Right hindlimb (tissue), 1 donor: ENCODE data around the gene GPR39.

Experiments used
- DNase-seq: peaks from one replicate; pipeline ENCODE4 v3.0.0-alpha.2; 2018

The GPR39 gene

GRCh38 chr2:132448331-132448730, 31.7 kb downstream of the GPR39 start:
- DNase-seq = no peak

- DNase-seq = no peak
These were observed 32.2 kb downstream of the GPR39 start for GRCh38 chr2:132448771-132449170.

GRCh38 chr2:132449868-132450267, 33.3 kb downstream of the GPR39 start:
- no peak for DNase-seq

GRCh38 chr2:132460781-132461180, 44.2 kb downstream of the GPR39 start:
- no peak for DNase-seq

GRCh38 chr2:132462236-132462635, 45.6 kb downstream of the GPR39 start:
- no peak for DNase-seq

DNA sequence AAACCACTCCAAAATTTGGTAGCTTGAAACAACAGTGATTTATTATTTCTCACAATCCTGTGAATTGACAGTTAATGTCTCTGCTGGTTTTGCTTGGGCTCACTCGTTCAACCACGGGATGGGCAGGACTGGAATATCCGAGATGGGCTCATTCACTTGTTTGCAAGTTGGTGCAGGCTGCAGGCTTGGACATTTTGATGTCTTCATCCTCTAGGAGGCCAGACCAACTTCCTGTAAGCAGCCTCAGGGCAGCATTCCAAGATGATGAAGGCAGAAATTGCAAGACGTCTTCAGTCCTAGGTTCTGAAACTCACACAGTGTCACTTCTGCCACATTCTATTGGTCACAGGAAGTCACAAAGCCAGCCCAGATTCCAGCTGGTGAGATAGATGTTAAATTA, 47.1 kb downstream of the GPR39 start:
- DNase-seq = no peak

DNA sequence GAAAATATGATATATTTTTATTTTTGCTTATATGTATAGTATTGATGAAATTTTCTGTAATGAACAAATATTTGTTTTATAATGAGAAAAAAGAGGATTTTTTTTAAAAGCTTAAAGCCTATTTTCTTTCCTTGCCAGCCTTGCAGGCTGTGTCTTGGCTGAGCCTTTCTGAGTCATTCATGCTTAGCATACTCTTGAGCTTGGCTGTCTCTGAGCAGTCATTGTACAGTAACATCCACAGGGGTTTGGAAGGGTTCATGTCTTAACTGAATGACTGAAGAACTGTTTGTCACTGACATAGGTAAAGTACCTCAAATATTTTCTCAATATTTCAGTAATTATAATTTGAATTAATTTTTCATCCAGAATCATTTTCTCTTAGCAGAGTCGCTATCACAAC, 49.3 kb downstream of the GPR39 start:
- no peak for DNase-seq

DNA sequence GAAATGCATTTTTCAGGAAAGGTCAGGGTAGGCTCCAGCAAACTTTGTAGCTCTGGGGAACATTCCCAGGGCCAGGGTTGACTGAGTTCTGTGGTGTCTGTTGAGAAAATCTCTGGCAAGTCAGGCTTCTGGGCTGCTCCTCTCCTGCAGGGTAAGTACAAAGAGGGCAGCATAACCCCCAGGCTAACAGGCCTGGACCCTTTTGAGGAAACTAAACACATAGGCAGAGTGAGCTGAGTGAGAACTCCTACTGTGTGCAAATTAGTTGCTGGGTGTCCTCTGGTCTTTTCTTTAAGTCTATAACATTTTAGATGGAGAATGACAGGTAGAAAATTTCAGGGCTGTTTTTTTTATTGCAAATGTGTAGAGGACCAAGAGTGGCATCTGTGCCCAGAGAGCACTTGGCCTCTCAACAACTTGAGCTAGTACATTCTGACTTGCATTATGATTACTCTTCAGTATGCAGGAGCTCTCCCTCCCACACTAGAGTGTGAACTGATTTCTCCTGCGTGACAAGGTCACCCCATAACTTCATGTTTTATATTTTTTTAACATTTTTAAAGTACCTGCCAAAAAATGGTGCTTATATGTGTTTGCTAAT, 49.9 kb downstream of the GPR39 start:
- no peak for DNase-seq

DNA sequence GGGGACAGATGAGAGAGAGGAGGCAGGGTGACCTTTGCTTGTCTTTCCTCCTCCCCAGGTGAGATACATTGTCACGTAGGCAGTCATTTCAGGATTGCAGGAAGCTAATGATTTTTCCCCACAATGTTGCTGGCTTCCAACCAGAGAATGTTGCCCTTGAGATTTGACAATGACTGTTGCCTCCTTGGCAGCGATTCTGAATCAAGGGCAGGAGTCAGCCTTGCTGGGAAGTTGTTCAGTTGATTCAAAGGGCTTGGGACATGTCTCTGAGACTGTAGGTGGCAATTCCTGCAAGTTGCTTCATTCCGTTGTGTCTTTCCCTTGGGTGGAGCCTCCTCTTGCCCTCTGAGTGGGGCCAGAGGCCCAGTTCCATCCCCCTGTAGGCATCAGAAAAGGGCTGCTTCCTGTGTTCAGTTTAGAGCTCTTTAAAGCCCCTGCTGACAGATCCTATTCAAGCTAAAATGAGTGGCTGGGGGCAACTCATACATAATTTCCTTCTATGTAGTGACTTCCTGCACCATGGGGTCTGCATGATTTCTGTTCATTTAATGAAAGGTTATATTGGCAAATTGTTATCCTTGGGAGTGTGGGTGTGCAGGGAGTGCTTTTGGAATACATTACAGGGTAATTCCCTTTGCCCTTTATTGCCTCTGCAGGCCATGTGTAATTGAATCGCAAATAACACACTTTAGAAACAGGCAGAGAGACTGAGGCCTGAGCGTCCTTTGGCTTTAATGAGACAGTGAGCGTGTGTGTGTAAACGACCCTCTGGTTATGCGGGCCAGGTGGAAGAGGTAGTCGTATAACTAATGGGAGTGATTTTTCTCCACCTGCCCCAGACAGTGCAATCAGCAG, 52.4 kb downstream of the GPR39 start:
- DNase-seq = no peak

DNA sequence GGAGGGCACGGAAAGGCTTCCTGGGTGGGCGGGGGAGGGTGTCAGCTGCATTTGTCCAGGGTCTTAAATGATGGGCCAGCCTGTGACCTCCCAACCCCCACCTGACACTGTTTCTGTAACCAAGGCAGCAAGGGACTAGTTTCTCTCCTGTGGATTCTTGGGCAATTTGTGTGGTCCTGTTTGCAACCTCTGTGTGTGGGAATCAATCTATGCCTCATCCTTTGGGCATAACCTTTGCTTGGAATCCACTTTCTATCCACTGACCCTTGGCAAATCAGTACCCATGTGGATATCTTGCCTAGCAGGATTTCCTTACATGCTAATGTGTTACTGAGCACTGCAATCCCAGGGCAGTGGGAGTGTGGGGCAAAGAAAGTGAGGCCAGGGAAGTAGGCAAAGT, 54.1 kb downstream of the GPR39 start:
- no peak for DNase-seq

DNA sequence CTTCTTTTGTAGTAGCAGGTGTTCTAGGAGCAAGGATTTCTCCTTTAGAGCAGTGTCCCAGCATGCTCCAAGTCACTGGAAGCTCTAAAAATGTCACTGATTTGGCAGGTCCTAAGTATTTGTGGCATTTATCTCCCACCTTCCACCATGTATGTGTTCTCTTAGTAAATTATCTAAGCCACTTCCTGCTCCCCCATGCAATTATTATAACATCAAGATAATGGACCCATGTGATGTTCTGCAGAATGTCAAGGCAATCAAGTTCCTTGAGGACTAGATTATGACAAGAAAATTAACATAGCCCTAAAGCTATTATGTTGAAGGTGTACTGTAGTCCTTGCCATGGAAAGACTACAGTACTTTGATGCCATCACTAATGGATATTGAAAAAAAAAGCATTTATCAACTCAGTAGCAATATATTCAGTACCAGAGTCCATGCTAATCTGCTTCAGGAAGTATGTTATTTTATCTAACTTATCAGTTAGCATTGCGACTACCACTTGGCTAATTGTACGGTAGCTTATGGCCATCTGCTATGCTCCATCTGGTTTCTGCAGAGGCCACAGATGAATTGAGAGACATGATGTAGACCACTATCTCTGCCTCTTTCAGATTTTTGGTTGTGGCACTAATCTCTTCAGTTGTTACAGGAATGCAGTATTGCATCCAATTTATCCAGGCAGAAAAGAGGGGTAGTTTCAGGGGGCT, 56.7 kb downstream of the GPR39 start:
- DNase-seq = no peak

DNA sequence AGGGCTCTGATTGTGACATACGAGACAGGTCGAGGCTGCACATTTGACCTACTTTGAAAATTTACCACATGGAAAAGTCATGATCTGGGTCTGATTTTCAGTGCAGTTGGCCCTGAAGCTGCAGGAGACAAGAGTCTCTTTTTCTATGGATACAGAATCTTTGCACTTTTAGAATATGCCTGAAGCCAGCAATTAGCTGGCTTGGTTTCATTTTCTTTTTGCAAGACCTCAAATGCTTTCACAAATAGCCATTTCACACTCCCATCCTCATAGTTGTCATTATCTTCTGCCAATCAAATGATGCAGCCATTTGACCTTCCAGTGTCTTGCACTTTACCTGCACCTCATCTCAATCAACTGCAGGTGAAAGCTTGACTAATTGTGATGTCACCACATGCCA, 59.0 kb downstream of the GPR39 start:
- no peak for DNase-seq

DNA sequence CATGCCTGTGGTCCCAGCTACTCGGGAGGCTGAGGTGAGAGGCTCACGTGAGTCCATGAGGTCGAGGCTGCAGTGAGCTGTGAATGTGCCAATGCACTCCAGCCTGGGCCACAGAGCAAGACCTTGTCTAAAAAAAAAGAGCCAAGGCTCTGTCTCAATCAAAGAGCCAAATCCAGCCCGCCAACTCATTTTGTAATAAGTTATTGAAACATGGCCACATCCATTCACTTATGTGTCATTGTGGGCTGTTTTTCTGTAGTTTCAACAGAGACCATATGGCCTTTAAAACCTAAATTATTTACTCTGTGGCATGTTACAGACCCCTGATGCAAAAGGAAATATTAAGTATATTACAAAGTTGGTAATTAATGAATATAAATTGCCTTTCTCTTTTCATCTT, 60.8 kb downstream of the GPR39 start:
- DNase-seq = no peak

DNA sequence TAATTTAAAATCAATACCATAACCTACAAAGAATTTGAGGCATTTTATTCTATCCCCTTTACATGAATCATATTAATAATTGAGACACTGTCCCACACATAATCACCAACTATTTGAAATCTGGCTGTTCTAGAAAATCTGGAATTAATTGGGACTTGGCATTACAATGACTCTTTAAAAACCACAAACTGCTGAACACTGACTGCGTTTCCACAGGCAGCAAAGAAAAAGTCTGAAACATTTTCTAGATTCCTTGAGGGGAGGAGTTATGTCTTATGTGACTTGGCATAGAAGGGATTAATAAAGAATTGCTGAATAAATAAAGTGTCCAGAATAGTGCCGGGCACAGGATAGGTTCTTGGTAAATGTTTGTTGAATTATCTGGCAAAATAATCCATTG, 61.4 kb downstream of the GPR39 start:
- no peak for DNase-seq

DNA sequence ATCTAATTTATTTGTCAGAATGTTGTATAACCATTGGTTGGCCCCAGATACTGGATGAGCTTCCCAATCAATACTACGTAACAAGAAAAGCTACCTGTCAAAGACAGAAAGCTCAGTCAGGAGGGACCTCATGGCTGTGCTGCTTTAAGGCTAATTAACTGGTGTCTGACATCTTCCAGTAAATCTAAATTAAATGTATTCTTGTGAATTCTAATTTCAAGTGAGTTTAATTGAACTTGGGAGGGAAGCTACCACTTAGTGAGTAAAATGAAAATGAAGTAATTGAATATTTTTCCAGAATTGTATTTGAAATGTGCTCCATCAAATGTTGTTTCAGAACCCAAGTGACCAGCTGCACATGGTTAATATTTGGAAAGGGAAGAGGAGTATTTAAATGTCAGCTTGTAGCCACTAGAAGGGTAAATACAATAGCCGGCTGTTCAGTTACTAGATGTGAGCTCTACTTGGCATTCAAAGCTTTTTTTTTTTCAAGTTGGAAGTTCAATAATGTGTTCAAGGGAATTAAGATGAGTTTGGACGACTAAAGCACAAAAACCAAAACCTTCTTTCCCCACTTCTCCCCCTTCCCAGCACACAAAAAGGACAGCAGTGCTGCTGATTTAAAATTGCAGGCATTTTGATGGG, 62.0 kb downstream of the GPR39 start:
- DNase-seq = no peak

DNA sequence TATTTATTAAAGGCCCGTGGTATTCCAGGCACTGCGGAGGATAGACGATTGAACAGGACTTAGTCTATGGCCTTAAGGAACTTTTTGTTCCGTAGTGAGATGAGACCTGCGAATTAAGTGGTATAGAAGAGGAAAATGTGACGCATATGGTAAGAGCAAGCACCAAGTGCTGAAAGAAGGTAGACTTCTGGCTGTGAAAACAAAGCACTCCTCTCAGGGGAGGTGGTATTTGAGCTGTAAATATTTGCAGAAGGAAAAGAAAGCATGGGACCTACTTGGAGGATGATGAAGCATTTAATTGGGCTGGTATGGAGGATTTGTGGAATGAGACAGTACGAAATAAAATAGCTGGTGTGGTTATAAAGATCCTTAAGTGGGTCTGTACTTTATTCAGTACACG, 62.5 kb downstream of the GPR39 start:
- no peak for DNase-seq

- DNase-seq = no peak
These were observed 66.2 kb downstream of the GPR39 start for GRCh38 chr2:132482821-132483220.

DNA sequence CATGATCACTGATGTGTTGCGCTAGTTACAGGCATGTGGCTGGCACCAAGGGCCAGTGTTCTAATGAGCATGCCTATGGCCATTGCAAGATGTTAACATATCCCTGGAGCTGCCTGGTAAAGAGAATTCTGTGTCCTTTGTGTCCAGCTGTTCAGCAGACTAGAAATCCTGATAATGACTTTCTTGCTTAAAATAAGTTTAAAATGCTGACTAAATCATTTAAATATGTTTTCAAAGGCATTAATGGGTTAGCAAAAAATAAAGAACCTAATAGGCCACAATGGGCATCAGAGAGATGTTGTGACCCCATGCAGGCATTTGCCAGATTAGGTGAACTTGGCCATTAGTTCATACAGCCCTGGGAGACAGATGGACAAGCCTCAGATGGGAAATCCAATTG, 67.5 kb downstream of the GPR39 start:
- no peak for DNase-seq

DNA sequence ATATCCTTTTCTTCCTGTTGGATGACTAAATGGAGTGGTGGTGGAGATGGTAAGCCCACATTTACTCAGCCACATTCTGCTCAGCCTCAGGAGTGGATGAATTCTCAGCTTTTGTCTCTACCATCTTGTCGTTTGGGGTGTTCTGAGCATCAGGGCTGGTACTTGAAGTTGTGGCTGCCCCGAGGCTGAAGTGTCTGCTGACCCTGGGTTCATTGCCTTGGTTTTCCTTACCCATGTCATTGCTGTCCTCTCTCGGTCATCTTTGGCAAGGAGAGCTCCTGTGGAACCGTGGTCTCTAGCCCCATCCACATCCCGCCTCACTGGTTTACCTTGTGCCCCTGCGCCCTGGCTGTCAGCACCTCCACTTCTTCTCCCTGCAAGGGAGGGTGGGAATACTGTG, 71.9 kb downstream of the GPR39 start:
- DNase-seq = no peak

DNA sequence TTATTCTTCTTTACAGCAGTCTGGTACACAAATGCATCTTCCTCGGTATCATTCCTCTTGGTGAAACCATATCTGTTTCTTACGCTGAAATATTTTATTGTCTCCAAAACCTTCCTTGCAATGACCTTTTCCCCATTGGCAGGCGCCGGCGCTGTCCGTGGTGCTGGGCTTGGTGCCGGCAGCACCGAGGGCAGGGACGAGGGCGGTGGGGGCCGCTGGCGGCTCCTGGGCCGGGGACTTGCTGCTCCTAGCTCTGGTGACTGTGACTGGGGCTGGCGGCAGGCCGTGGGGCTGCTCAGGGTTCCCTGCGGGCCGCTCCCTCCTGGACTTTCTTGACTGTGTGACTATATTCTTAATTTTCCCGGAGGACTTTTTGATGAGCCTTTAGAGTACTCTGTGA, 72.5 kb downstream of the GPR39 start:
- DNase-seq = peak; percentile 66

GRCh38 chr2:132495881-132496280, 79.3 kb downstream of the GPR39 start:
- no peak for DNase-seq

DNA sequence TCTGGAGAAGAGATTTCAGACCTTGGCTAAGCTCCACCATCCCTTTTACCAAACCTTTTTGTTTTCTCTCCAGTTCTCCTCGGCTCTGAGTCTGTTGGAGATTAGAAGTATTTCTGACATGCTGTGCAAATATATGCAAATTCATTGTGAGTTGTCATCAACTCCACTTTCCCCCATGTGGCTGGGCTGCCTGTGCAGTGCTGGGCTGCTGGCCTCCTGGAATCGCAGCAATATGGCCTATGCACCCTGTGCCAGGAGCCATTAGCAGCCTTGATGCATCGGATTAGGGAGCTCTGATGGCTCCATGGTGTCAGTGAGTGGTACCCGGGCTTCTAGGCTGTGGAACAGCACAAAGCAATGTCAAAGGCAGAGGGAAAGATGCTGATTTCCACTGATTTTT, 80.0 kb downstream of the GPR39 start:
- DNase-seq = no peak

GRCh38 chr2:132497591-132497990, 81.0 kb downstream of the GPR39 start:
- no peak for DNase-seq

DNA sequence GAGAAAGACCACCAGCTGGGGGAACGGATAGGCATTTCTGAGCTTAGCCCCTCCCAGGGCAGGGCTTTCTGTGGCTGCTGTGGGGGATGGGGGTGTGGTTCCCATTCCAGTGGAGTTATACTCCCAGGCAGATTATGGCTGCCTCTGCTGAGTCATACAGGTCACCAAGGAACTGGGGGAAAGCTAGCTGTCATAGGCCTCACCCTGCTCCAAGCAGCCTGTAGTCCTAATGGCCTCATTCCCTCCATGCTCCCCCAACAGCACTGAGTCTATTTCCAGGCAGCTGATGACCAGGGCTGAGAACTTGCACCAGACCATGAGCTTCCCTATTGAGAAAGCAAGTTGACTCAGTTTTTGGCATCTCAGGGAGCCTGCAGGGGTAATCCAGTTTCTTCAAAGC, 87.1 kb downstream of the GPR39 start:
- DNase-seq = no peak
